A673 (cell line): Measurements from ENCODE around the gene SKOR1.

ENCODE experiments used
- EZH2 ChIP-seq: fragments of 200-600 bp; sonication (generic); IDR thresholded peaks from 2 replicates; pipeline ENCODE4 v1.6.1; 2017; ENCODE audit warnings: borderline replicate concordance, low read depth, mild to moderate bottlenecking, mixed read lengths, antibody characterized with exemption, low read length; ENCODE audit not compliant: poor library complexity, severe bottlenecking
- TF ChIP-seq, protein P1 (sequence below): fragments of 300-800, 200-600 bp; sonication (generic); conservative IDR thresholded peaks from 2 replicates; pipeline ENCODE4 v1.5.1; 2017; ENCODE audit warnings: low read depth, mild to moderate bottlenecking, antibody characterized with exemption, low read length, moderate library complexity, mixed read lengths

- no peak for TF ChIP-seq EZH2
- TF ChIP-seq, protein P1, sequence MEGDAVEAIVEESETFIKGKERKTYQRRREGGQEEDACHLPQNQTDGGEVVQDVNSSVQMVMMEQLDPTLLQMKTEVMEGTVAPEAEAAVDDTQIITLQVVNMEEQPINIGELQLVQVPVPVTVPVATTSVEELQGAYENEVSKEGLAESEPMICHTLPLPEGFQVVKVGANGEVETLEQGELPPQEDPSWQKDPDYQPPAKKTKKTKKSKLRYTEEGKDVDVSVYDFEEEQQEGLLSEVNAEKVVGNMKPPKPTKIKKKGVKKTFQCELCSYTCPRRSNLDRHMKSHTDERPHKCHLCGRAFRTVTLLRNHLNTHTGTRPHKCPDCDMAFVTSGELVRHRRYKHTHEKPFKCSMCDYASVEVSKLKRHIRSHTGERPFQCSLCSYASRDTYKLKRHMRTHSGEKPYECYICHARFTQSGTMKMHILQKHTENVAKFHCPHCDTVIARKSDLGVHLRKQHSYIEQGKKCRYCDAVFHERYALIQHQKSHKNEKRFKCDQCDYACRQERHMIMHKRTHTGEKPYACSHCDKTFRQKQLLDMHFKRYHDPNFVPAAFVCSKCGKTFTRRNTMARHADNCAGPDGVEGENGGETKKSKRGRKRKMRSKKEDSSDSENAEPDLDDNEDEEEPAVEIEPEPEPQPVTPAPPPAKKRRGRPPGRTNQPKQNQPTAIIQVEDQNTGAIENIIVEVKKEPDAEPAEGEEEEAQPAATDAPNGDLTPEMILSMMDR, result no peak
Observed at GRCh38 chr15:67819636-67820035, 5.7 kb upstream of the SKOR1 start.
